GM12878 (cell line): ENCODE data around the gene GALNTL6. TPM values are rescaled to one million over a fixed set of nuclear protein-coding genes. Genes with fewer than 3 reads are reported as not detected.

Experiments
- ATAC-seq: fragments of 200-7000 bp; cut with Tn5 transposase; 3 replicates; pipeline ENCODE4 v1.9.1; 2020; ENCODE audit warnings: mild to moderate bottlenecking, moderate library complexity
- BruUV-seq: library from RNA; stranded (reverse); fragments of 400-500 nt; replicated peaks from 2 replicates; lab custom pipeline; 2021; lab: Mats Ljungman, UMichigan
- CTCF ChIA-PET: fragments of 300-600 bp; sonication (Branson Sonifier 250); formaldehyde crosslinking; extraction: SDS; loops from one replicate; lab custom pipeline; 2021; ENCODE audit warnings: inconsistent platforms; lab: Yijun Ruan, JAX
- POLR2A ChIA-PET: fragments of 350-600 bp; formaldehyde crosslinking; extraction: SDS; loops from one replicate; lab custom pipeline; 2021; ENCODE audit warnings: inconsistent platforms; lab: Charles Lee
- RAD21 ChIA-PET: fragments of 300-600 bp; sonication (Branson Sonifier 250); formaldehyde crosslinking; loops from one replicate; lab custom pipeline; 2023; ENCODE audit warnings: antibody characterized with exemption; ENCODE audit not compliant: unreplicated experiment; lab: Charles Lee
- SMC1A ChIA-PET: fragments of 300-600 bp; sonication (Branson Sonifier 250); formaldehyde crosslinking; loops from one replicate; lab custom pipeline; 2023; ENCODE audit not compliant: unreplicated experiment, uncharacterized antibody; lab: Charles Lee
- DNase-seq: peaks from one replicate; pipeline ENCODE4 v3.0.0-alpha.2; 2011; ENCODE audit warnings: low read depth, low spot score
- FAIRE-seq: peaks from 3 replicates; lab custom pipeline; 2011; peaks lifted over from hg19 to GRCh38; lab: Jason Lieb, UNC
- H2AFZ ChIP-seq: 2 replicates; pipeline ENCODE4 v1.6.0; 2011; ENCODE audit warnings: low read depth, low read length, control low read depth; ENCODE audit not compliant: control insufficient read depth
- H3K27ac ChIP-seq: 2 replicates; pipeline ENCODE4 v1.5.1; 2011; ENCODE audit warnings: control low read depth; ENCODE audit not compliant: control insufficient read depth, insufficient read depth
- H3K27me3 ChIP-seq, 2 experiments: replicated peaks in 1 of 2; 2 replicates each; pipeline versions ENCODE4 v1.6.0 to v1.6.1; 2011; ENCODE audit warnings: low read length in 1 of 2; ENCODE audit not compliant: control insufficient read depth in 2 of 2, insufficient read depth in 2 of 2
- H3K36me3 ChIP-seq, 2 experiments: 2 replicates each; pipeline ENCODE4 v1.5.1; 2011; ENCODE audit warnings: low read length in 1 of 2; ENCODE audit not compliant: control insufficient read depth in 2 of 2, insufficient read depth in 2 of 2
- H3K4me1 ChIP-seq: 2 replicates; pipeline ENCODE4 v1.6.1; 2011; ENCODE audit warnings: mild to moderate bottlenecking, low read length, moderate library complexity, mixed read lengths; ENCODE audit not compliant: control insufficient read depth, insufficient read depth
- H3K4me2 ChIP-seq: 2 replicates; pipeline ENCODE4 v1.6.0; 2011; ENCODE audit warnings: control low read depth; ENCODE audit not compliant: control insufficient read depth, insufficient read depth
- H3K4me3 ChIP-seq: fragments of 200-600 bp; sonication (generic); 2 replicates; pipeline ENCODE4 v1.5.1; 2016
- H3K79me2 ChIP-seq: 2 replicates; pipeline ENCODE4 v1.6.0; 2011; ENCODE audit warnings: low read length; ENCODE audit not compliant: control insufficient read depth, insufficient read depth
- H3K9ac ChIP-seq: 2 replicates; pipeline ENCODE4 v1.8.0; 2011; ENCODE audit warnings: low read length, control low read depth, mixed read lengths; ENCODE audit not compliant: control insufficient read depth, insufficient read depth
- H3K9me3 ChIP-seq: replicated peaks from 3 replicates; pipeline ENCODE4 v1.5.1; 2011; ENCODE audit warnings: mild to moderate bottlenecking, low read length; ENCODE audit not compliant: control insufficient read depth, insufficient read depth
- H4K20me1 ChIP-seq: 2 replicates; pipeline ENCODE4 v1.6.0; 2011; ENCODE audit not compliant: control insufficient read depth, insufficient read depth
- ATF7 ChIP-seq: fragments of 450-650 bp; IDR thresholded peaks from 2 replicates; pipeline ENCODE4 v1.6.1; 2016; ENCODE audit warnings: low read depth, mild to moderate bottlenecking
- CBX5 ChIP-seq: sonication (generic); IDR thresholded peaks from 2 replicates; pipeline ENCODE4 v1.6.1; 2016; ENCODE audit warnings: low read depth, moderate library complexity, mild to moderate bottlenecking, inconsistent platforms
- CREB1 ChIP-seq: IDR thresholded peaks from 2 replicates; pipeline ENCODE4 v1.6.1; 2012; ENCODE audit warnings: low read depth, mild to moderate bottlenecking, inconsistent platforms
- CREM ChIP-seq: IDR thresholded peaks from 2 replicates; pipeline ENCODE4 v1.6.1; 2014; ENCODE audit warnings: antibody characterized with exemption, low read depth
- GABPA ChIP-seq: IDR thresholded peaks from 2 replicates; pipeline ENCODE4 v1.6.1; 2014; ENCODE audit warnings: antibody characterized with exemption, low read depth, mild to moderate bottlenecking, inconsistent platforms
- HDAC2 ChIP-seq: fragments of 200-600 bp; sonication (generic); IDR thresholded peaks from 2 replicates; pipeline ENCODE4 v1.6.1; 2017
- IRF4 ChIP-seq: IDR thresholded peaks from 2 replicates; pipeline ENCODE4 v1.6.1; 2011; ENCODE audit warnings: low read depth, low read length
- KLF5 ChIP-seq: fragments of 450-650 bp; IDR thresholded peaks from 2 replicates; pipeline ENCODE4 v1.6.1; 2014; ENCODE audit warnings: mild to moderate bottlenecking; ENCODE audit not compliant: partially characterized antibody
- MTA3 ChIP-seq: IDR thresholded peaks from 2 replicates; pipeline ENCODE4 v1.6.1; 2012; ENCODE audit warnings: low read length, inconsistent platforms, borderline replicate concordance
- MXI1 ChIP-seq: fragments of 150-350 bp; IDR thresholded peaks from 2 replicates; pipeline ENCODE4 v1.6.1; 2011; ENCODE audit warnings: low read depth, mild to moderate bottlenecking, inconsistent platforms, low read length, improper control_type of control experiment
- NR2C1 ChIP-seq: fragments of 450-650 bp; IDR thresholded peaks from 2 replicates; pipeline ENCODE4 v1.6.1; 2017; ENCODE audit warnings: antibody characterized with exemption, mild to moderate bottlenecking, moderate library complexity
- PML ChIP-seq: IDR thresholded peaks from 2 replicates; pipeline ENCODE4 v1.6.1; 2012; ENCODE audit warnings: low read length, inconsistent platforms
- RBBP5 ChIP-seq: fragments of 200-600 bp; sonication (generic); conservative IDR thresholded peaks from 2 replicates; pipeline ENCODE4 v1.6.1; 2016
- SMARCA5 ChIP-seq: fragments of 450-650 bp; IDR thresholded peaks from 2 replicates; pipeline ENCODE4 v1.6.1; 2017; ENCODE audit warnings: mild to moderate bottlenecking
- SREBF1 ChIP-seq: IDR thresholded peaks from 2 replicates; pipeline ENCODE4 v1.6.1; 2012; ENCODE audit warnings: mild to moderate bottlenecking, low read length
- SREBF2 ChIP-seq: IDR thresholded peaks from 2 replicates; pipeline ENCODE4 v1.6.1; 2012; ENCODE audit warnings: mild to moderate bottlenecking, low read length
- ZBTB4 ChIP-seq: fragments of 450-650 bp; formaldehyde crosslinking; IDR thresholded peaks from 2 replicates; pipeline ENCODE4 v1.4.0; 2022; ENCODE audit warnings: mild to moderate bottlenecking, moderate library complexity
- WGBS: methylation state at CpG from one replicate; pipeline ENCODE4 v1.1.6; 2016; ENCODE audit warnings: low lambda C conversion rate; ENCODE audit not compliant: insufficient replicate concordance, insufficient coverage; ENCODE audit errors: missing lambda C conversion rate; 5-methylcytosine and 5-hydroxymethylcytosine counted together
- in situ Hi-C: fragments of 300-500 bp; cut with MboI; formaldehyde crosslinking; loops from 9 replicates; pipeline ENCODE4 v1.14.3; 2018; ENCODE audit warnings: mixed read lengths
- intact Hi-C: fragments of 100-400 bp; cut with micrococcal nuclease; formaldehyde crosslinking; loops from one replicate; pipeline ENCODE4 v1.14.2; 2022; ENCODE audit not compliant: unreplicated experiment
- polyA plus RNA-seq, 11 experiments: library from polyadenylated mRNA; depleted of rRNA in 4 of 11; unstranded in 6 of 11; stranded (reverse) in 5 of 11; fragments of >200 nt; fragmentation: Nextera tagmentation in 4 of 11; fragmentation: Illumina TruSeq in 1 of 11; extraction: Ambion mirVana in 4 of 11; extraction: Trizol in 1 of 11; gene quantifications; 1 replicate in 1 of 11; 2 replicates in 10 of 11; pipeline versions ENCODE4 v1.2.1 to v1.2.3, GENCODE V29; 2011 to 2016; ENCODE audit warnings: inconsistent platforms in 2 of 11, missing spikeins in 2 of 11, low read depth in 1 of 11
- total RNA-seq, 4 experiments: library from RNA; depleted of rRNA in 3 of 4; stranded (reverse); fragments of >200 nt in 3 of 4; fragmentation: Illumina TruSeq in 1 of 4; extraction: Trizol in 1 of 4; gene quantifications; 2 replicates each; pipeline versions ENCODE4 v1.2.1 to v1.2.3, GENCODE V29; 2013 to 2021
- TF ChIP-seq, protein P1 (sequence below): fragments of 450-650 bp; IDR thresholded peaks from 2 replicates; pipeline ENCODE4 v1.6.1; 2018; ENCODE audit warnings: mild to moderate bottlenecking, low read depth, moderate library complexity; ENCODE audit not compliant: partially characterized antibody
- TF ChIP-seq, protein P2 (sequence below): fragments of 150-350 bp; IDR thresholded peaks from 2 replicates; pipeline ENCODE4 v1.6.1; 2014; ENCODE audit warnings: mild to moderate bottlenecking, low read depth, low read length

The GALNTL6 gene
- total and polyA plus RNA-seq, 10 of the 15 experiments (the other 5 are each of a cell fraction or from before 2014, with no cell fraction given), result 0.01 to 0.29 TPM; not detected in 8

GRCh38 chr4:172979332-172979731 lies 1166.1 kb downstream of the GALNTL6 start (continued):
- TF ChIP-seq, protein P1, sequence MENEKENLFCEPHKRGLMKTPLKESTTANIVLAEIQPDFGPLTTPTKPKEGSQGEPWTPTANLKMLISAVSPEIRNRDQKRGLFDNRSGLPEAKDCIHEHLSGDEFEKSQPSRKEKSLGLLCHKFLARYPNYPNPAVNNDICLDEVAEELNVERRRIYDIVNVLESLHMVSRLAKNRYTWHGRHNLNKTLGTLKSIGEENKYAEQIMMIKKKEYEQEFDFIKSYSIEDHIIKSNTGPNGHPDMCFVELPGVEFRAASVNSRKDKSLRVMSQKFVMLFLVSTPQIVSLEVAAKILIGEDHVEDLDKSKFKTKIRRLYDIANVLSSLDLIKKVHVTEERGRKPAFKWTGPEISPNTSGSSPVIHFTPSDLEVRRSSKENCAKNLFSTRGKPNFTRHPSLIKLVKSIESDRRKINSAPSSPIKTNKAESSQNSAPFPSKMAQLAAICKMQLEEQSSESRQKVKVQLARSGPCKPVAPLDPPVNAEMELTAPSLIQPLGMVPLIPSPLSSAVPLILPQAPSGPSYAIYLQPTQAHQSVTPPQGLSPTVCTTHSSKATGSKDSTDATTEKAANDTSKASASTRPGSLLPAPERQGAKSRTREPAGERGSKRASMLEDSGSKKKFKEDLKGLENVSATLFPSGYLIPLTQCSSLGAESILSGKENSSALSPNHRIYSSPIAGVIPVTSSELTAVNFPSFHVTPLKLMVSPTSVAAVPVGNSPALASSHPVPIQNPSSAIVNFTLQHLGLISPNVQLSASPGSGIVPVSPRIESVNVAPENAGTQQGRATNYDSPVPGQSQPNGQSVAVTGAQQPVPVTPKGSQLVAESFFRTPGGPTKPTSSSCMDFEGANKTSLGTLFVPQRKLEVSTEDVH, result no peak
- TF ChIP-seq, protein P2, sequence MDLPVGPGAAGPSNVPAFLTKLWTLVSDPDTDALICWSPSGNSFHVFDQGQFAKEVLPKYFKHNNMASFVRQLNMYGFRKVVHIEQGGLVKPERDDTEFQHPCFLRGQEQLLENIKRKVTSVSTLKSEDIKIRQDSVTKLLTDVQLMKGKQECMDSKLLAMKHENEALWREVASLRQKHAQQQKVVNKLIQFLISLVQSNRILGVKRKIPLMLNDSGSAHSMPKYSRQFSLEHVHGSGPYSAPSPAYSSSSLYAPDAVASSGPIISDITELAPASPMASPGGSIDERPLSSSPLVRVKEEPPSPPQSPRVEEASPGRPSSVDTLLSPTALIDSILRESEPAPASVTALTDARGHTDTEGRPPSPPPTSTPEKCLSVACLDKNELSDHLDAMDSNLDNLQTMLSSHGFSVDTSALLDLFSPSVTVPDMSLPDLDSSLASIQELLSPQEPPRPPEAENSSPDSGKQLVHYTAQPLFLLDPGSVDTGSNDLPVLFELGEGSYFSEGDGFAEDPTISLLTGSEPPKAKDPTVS, result no peak
- no peak for TF ChIP-seq SREBF2
- no peak for TF ChIP-seq MXI1
- TF ChIP-seq SREBF1, result no peak
- no peak for TF ChIP-seq HDAC2
- TF ChIP-seq, all 136 proteins: peak for 0

DNA sequence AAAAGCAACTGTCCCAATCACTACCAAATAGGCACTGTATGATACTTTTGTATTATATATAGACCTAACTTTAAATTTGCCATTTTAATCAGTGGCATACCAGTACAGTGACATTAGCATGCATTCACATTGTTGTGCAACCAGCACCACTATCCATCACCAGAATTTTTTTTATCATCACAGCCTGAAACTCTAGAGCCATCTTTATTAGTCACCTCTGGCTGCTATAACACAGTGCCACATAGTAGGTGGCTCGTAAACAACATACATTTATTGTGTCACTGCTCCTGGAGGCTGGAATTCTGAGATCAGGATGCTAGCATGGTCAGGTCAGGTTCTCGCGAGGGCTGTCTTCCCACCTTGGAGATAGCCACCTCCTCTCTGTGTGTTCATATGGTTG lies 1167.0 kb downstream of the GALNTL6 start:
- Histone ChIP-seq H4K20me1 (no peaks in the 10 kb centered on the region), H2AFZ (no peak overlapping the region), H3K4me2 (no peak overlapping the region), H3K27me3 (no peaks in the 10 kb centered on the region), H3K4me1 (no peaks in the 10 kb centered on the region), H3K9ac (no peak overlapping the region), H3K79me2 (no peaks in the 10 kb centered on the region), H3K36me3 (no peaks in the 10 kb centered on the region), H3K4me3 (no peak overlapping the region), H3K27ac (no peak overlapping the region), H3K9me3 (no peaks in the 10 kb centered on the region; the same call in 1 of the 3 replicates)
- ATAC-seq (no peak), FAIRE-seq (no peak), DNase-seq (no peak)
- RAD21 ChIA-PET, result no interaction called here
- 78% methylated on average over 3 of the region's 3 CpGs for WGBS
- intact Hi-C loops, result no loop called here
- POLR2A ChIA-PET, result no interaction called here
- CTCF ChIA-PET, result interaction anchor here (1.3 kb wide), 1 partner anchor 12 kb away, joined by 4 read pairs; no protein-coding TSS in a partner anchor
- SMC1A ChIA-PET, result no interaction called here
- in situ Hi-C loops, result no loop called here
- TF ChIP-seq KLF5 (no peak), ATF7 (no peak), SMARCA5 (no peak), CREM (no peak), RBBP5 (no peak), CREB1 (no peak), GABPA (no peak), MTA3 (no peak), PML (no peak), IRF4 (no peak), ZBTB4 (CRISPR knock-in tag) (no peak), NR2C1 (no peak), CBX5 (no peak)
- BruUV-seq, result no TSS peak
